ENCODE measurements around the gene HBD. TPM values are rescaled to one million over a fixed set of nuclear protein-coding genes. Genes with fewer than 3 reads are reported as not detected.
A peak's percentile ranks its signal among the peaks of the same experiment; 100 is the strongest.

Gene HBD
- total and polyA plus RNA-seq, 9 of the 15 experiments (the other 6 are each of a cell fraction or from before 2014, with no cell fraction given), result 11.8 to 169 (median 36.0) TPM

- H3K9me3 ChIP-seq (replicated peaks; ENCODE audit: control insufficient read depth, insufficient read depth, low read depth, low read length), result no peaks in the 10 kb centered on the region
- peak overlapping the region; percentile 80 for H3K27ac ChIP-seq (ENCODE audit: extremely low read depth, low read depth, low read length)
- peak overlapping the region; percentile 48; the same call in 1 of the 2 replicates for H2AFZ ChIP-seq (ENCODE audit: low read depth, low read length)
- peaks cover 8 to 36% of the 10 kb centered on the region in 2 experiments for H3K4me1 ChIP-seq (replicated peaks in 1 of 2; ENCODE audit: control insufficient read depth in 2 of 2, insufficient read depth in 2 of 2, low read length in 2 of 2)
- DNase-seq (ENCODE audit: extremely low read depth in 1 of 4, low spot score in 3 of 4) (peak in 2 of 4 experiments; percentile 59 to 88), FAIRE-seq (peak; percentile 77), ATAC-seq (peak; percentile 61)
- H3K27me3 ChIP-seq (ENCODE audit: control insufficient read depth in 2 of 2, insufficient read depth in 2 of 2, low read length in 2 of 2), result no peaks in the 10 kb centered on the region
- H3K4me3 ChIP-seq, result peak overlapping the region; percentile 26
- H3K36me3 ChIP-seq (ENCODE audit: control insufficient read depth, insufficient read depth, low read length), result peaks cover 40% of the 10 kb centered on the region
- no TSS peak for BruUV-seq (replicated peaks)
- H3K9ac ChIP-seq (ENCODE audit: insufficient read depth in 1 of 2, low read depth in 2 of 2, low read length in 2 of 2), result peak overlapping the region; percentile 70 to 80; a peak in 3 of 4 replicates
- ChIA-PET POLR2A (interaction anchor here (0.7 to 1.6 kb wide), 7 partner anchors 10 to 224 kb away, joined by 3 to 10 read pairs (median 3); partner anchors contain the start of gene HBD), CTCF (ENCODE audit: low intra/inter-chr PET ratio) (interaction anchor here (1.0 kb wide), 1 partner anchor 48 kb away, joined by 3 read pairs; no protein-coding TSS in a partner anchor)
- no peaks in the 10 kb centered on the region for H3K9me1 ChIP-seq (ENCODE audit: control insufficient read depth, insufficient read depth, low read length)
- H3K4me2 ChIP-seq (ENCODE audit: insufficient read depth, low read length), result peak overlapping the region; percentile 88
- intact Hi-C loops (cut with micrococcal nuclease), result loop anchor here (2.0 kb wide), 3 partner anchors 36 to 118 kb away; no protein-coding TSS in a partner anchor
- H4K20me1 ChIP-seq (replicated peaks; ENCODE audit: control insufficient read depth, insufficient read depth, low read length), result 0 out of 2 replicates have a peak, but pooled peaks cover 5% of the 10 kb centered on the region
- 5% methylated on average over 7 of the region's 7 CpGs for WGBS (ENCODE audit: insufficient coverage, low coverage, missing lambda C conversion rate)
- in situ Hi-C loops (cut with MboI), result loop anchor here (5.0 kb wide), 1 partner anchor 44 kb away; no protein-coding TSS in a partner anchor
- H3K79me2 ChIP-seq (ENCODE audit: control insufficient read depth, insufficient read depth, low read length), result peaks cover 85% of the 10 kb centered on the region
- no peak for TF ChIP-seq NR2C2 (CRISPR knock-in tag; IDR thresholded peaks at IDR 0.05)
- TF ChIP-seq NR2C2 (tag; IDR thresholded peaks at IDR 0.05), result peak; percentile 53; the same call in 1 of the 2 replicates
- no peak for TF ChIP-seq E2F4 (CRISPR knock-in tag; IDR thresholded peaks at IDR 0.05; ENCODE audit: low read depth)
- TF ChIP-seq ELF4 (CRISPR knock-in tag; IDR thresholded peaks at IDR 0.05), result peak; percentile 5; the same call in 1 of the 2 replicates
- TF ChIP-seq ZKSCAN3 (CRISPR knock-in tag; IDR thresholded peaks at IDR 0.05), result no peak
- TF ChIP-seq ELF1 (tag; IDR thresholded peaks at IDR 0.05), result 0 out of 2 replicates have a peak, but pooled peaks have one; percentile 30
- TF ChIP-seq FOXK2 (conservative IDR thresholded peaks at IDR 0.05 in 1 of 2, IDR thresholded peaks at IDR 0.05 in 1 of 2; ENCODE audit: low read depth in 2 of 2), result peak; percentile 74 to 78
- TF ChIP-seq HMBOX1 (IDR thresholded peaks at IDR 0.05), result peak; percentile 37; the same call in 1 of the 2 replicates
- no peak for TF ChIP-seq STAT5A (IDR thresholded peaks at IDR 0.05; ENCODE audit: borderline replicate concordance, low read length)
- TF ChIP-seq RBM34 (IDR thresholded peaks at IDR 0.05; ENCODE audit: borderline replicate concordance, insufficient read depth, low read length), result no peak
- TF ChIP-seq SMARCA4 (IDR thresholded peaks at IDR 0.05), result no peak
- no peak for TF ChIP-seq MCM5 (IDR thresholded peaks at IDR 0.05; ENCODE audit: low read depth)
- peak; percentile 71; the same call in 1 of the 2 replicates for TF ChIP-seq ZEB2 (IDR thresholded peaks at IDR 0.05)
- 0 out of 2 replicates have a peak, but pooled peaks have one; percentile 82 for TF ChIP-seq ZNF717 (CRISPR knock-in tag; IDR thresholded peaks at IDR 0.05)
- TF ChIP-seq CHD1 (IDR thresholded peaks at IDR 0.05; ENCODE audit: low read length), result peak; percentile 61
- TF ChIP-seq ETV1 (tag; conservative IDR thresholded peaks at IDR 0.05; ENCODE audit: low read depth), result 0 out of 2 replicates have a peak, but pooled peaks have one; percentile 13
- TF ChIP-seq KLF16 (IDR thresholded peaks at IDR 0.05), result no peak
- TF ChIP-seq EHMT2 (IDR thresholded peaks at IDR 0.05), result 0 out of 2 replicates have a peak, but pooled peaks have one; percentile 28
- TF ChIP-seq HEY1 (CRISPR knock-in tag; IDR thresholded peaks at IDR 0.05; ENCODE audit: borderline replicate concordance), result no peak
- TF ChIP-seq ZNF140 (CRISPR knock-in tag; IDR thresholded peaks at IDR 0.05), result no peak
- TF ChIP-seq ZNF436 (CRISPR knock-in tag; IDR thresholded peaks at IDR 0.05), result no peak
These were observed 8.9 kb upstream of the HBD start for GRCh38 chr11:5242933-5243815.

All from K562 (cell line).